Fibroblast of villous mesenchyme (primary cell): ENCODE results near the gene NMU. TPM values are rescaled to one million over a fixed set of nuclear protein-coding genes. Genes with fewer than 3 reads are reported as not detected.

Experiments
- DNase-seq: peaks from one replicate; pipeline ENCODE4 v3.0.0-alpha.2; 2010; ENCODE audit warnings: low read depth
- H3K4me3 ChIP-seq: 2 replicates; pipeline ENCODE4 v1.5.1; 2011; ENCODE audit warnings: low read depth, mild to moderate bottlenecking, low read length
- CTCF ChIP-seq: IDR thresholded peaks from 2 replicates; pipeline ENCODE4 v1.5.1; 2012; ENCODE audit warnings: low read depth, mild to moderate bottlenecking, low read length; ENCODE audit not compliant: insufficient read depth
- total RNA-seq: library from RNA; depleted of rRNA; stranded (reverse); fragments of >200 nt; gene quantifications from 2 replicates; pipeline ENCODE4 v1.2.3, GENCODE V29; 2012

Gene NMU
- total RNA-seq, 1 donor, result not detected

- no peak for TF ChIP-seq CTCF
- DNase-seq, result no peak
- no peak overlapping the region for H3K4me3 ChIP-seq
Observed at GRCh38 chr4:55611358-55612059, 24.6 kb downstream of the NMU start.

GRCh38 chr4:55610381-55610780 lies 25.7 kb downstream of the NMU start:
- DNase-seq, result no peak

GRCh38 chr4:55609393-55609866 lies 26.7 kb downstream of the NMU start:
- no peak overlapping the region for H3K4me3 ChIP-seq
- TF ChIP-seq CTCF, result no peak
- DNase-seq, result no peak

More at GRCh38 chr4:55610381-55610780, 25.7 kb downstream of the NMU start:
- no peak for TF ChIP-seq CTCF
- H3K4me3 ChIP-seq, result no peak overlapping the region

- DNase-seq, result no peak
- no peak overlapping the region for H3K4me3 ChIP-seq
- no peak for TF ChIP-seq CTCF
Observed at GRCh38 chr4:55608591-55608990, 27.5 kb downstream of the NMU start.

GRCh38 chr4:55604996-55605395 lies 31.1 kb downstream of the NMU start:
- no peak for DNase-seq

GRCh38 chr4:55600640-55601039 lies 35.5 kb downstream of the NMU start:
- no peak overlapping the region for H3K4me3 ChIP-seq
- no peak for DNase-seq
- TF ChIP-seq CTCF, result no peak

More at GRCh38 chr4:55604996-55605395, 31.1 kb downstream of the NMU start:
- no peak for TF ChIP-seq CTCF
- H3K4me3 ChIP-seq, result no peak overlapping the region

- H3K4me3 ChIP-seq, result no peak overlapping the region
- TF ChIP-seq CTCF, result no peak
- no peak for DNase-seq
Observed at GRCh38 chr4:55598641-55599040, 37.5 kb downstream of the NMU start.
